Left ventricle myocardium inferior (tissue), 1 donor: ENCODE results near the gene RAB3C. TPM values are rescaled to one million over a fixed set of nuclear protein-coding genes. Genes with fewer than 3 reads are reported as not detected.

Experiments
- DNase-seq: peaks from one replicate; pipeline ENCODE4 v3.0.0-alpha.2; 2020
- H3K27ac ChIP-seq: fragments of 200-600 bp; replicated peaks from 2 replicates; pipeline ENCODE4 v1.8.0; 2021
- H3K27me3 ChIP-seq: fragments of 200-600 bp; 2 replicates; pipeline ENCODE4 v1.8.0; 2021; ENCODE audit warnings: low read depth
- H3K36me3 ChIP-seq: fragments of 200-600 bp; 2 replicates; pipeline ENCODE4 v1.8.0; 2021
- H3K4me1 ChIP-seq: fragments of 200-600 bp; 2 replicates; pipeline ENCODE4 v1.8.0; 2021
- H3K4me3 ChIP-seq: fragments of 200-600 bp; 2 replicates; pipeline ENCODE4 v1.8.0; 2021; ENCODE audit warnings: mild to moderate bottlenecking, moderate library complexity
- H3K9me3 ChIP-seq: fragments of 200-600 bp; replicated peaks from 2 replicates; pipeline ENCODE4 v1.8.0; 2021
- CTCF ChIP-seq: fragments of 200-600 bp; IDR thresholded peaks from 2 replicates; pipeline ENCODE4 v1.8.0; 2021; ENCODE audit warnings: antibody characterized with exemption, mild to moderate bottlenecking, borderline replicate concordance
- intact Hi-C: fragments of 100-400 bp; cut with micrococcal nuclease; formaldehyde crosslinking; loops from one replicate; pipeline ENCODE4 v1.11.0; 2022
- total RNA-seq: library from RNA; stranded (reverse); fragmentation: NEBNext Ultra II Directional; extraction: Animal tissue kit (Norgen Biotek cat#: 25700); gene quantifications from one replicate; pipeline ENCODE4 v1.2.1, GENCODE V29; 2021
- donor health status: DM: no; HTN: yes; CAD: no; lungs with severe emphysema.

Gene RAB3C
- total RNA-seq, 1 donor from 2014 or later: 1.2 TPM

- Histone ChIP-seq H3K36me3 (no peaks in the 10 kb centered on the region), H3K9me3 (no peaks in the 10 kb centered on the region), H3K4me3 (no peak overlapping the region), H3K4me1 (no peaks in the 10 kb centered on the region), H3K27me3 (peaks cover 28% of the 10 kb centered on the region), H3K27ac (no peak overlapping the region)
- TF ChIP-seq CTCF: no peak
- no peak for DNase-seq
- intact Hi-C loops: no loop called here
Measured at GRCh38 chr5:58800356-58800755, 217.5 kb downstream of the RAB3C start.

- intact Hi-C loops: no loop called here
Measured at GRCh38 chr5:58800861-58801540, 218.1 kb downstream of the RAB3C start.

GRCh38 chr5:58803056-58803455, 220.2 kb downstream of the RAB3C start:
- intact Hi-C loops: no loop called here
- H3K27ac ChIP-seq: no peak overlapping the region
- no peak for DNase-seq
- no peak overlapping the region for H3K4me3 ChIP-seq
- peaks cover 53% of the 10 kb centered on the region for H3K27me3 ChIP-seq
- no peak for TF ChIP-seq CTCF
- H3K4me1 ChIP-seq: no peaks in the 10 kb centered on the region
- no peaks in the 10 kb centered on the region for H3K9me3 ChIP-seq
- no peaks in the 10 kb centered on the region for H3K36me3 ChIP-seq

More at GRCh38 chr5:58800861-58801540, 218.1 kb downstream of the RAB3C start:
- no peaks in the 10 kb centered on the region for H3K4me1 ChIP-seq
- no peak for DNase-seq
- no peak overlapping the region for H3K27ac ChIP-seq
- no peaks in the 10 kb centered on the region for H3K36me3 ChIP-seq
- H3K4me3 ChIP-seq: no peak overlapping the region
- TF ChIP-seq CTCF: no peak
- peaks cover 33% of the 10 kb centered on the region for H3K27me3 ChIP-seq
- no peaks in the 10 kb centered on the region for H3K9me3 ChIP-seq

- intact Hi-C loops: no loop called here
- Histone ChIP-seq H3K4me1 (no peaks in the 10 kb centered on the region), H3K27me3 (peaks cover 53% of the 10 kb centered on the region), H3K36me3 (no peaks in the 10 kb centered on the region), H3K9me3 (no peaks in the 10 kb centered on the region), H3K4me3 (no peak overlapping the region), H3K27ac (no peak overlapping the region)
- TF ChIP-seq CTCF: no peak
- no peak for DNase-seq
Measured at GRCh38 chr5:58804291-58804690, 221.4 kb downstream of the RAB3C start.

GRCh38 chr5:58810086-58810485, 227.2 kb downstream of the RAB3C start:
- Histone ChIP-seq H3K4me3 (no peak overlapping the region), H3K27ac (no peak overlapping the region), H3K9me3 (no peaks in the 10 kb centered on the region), H3K36me3 (no peaks in the 10 kb centered on the region), H3K4me1 (no peaks in the 10 kb centered on the region), H3K27me3 (peaks cover 28% of the 10 kb centered on the region)
- no peak for DNase-seq
- no peak for TF ChIP-seq CTCF
- intact Hi-C loops: no loop called here
